Hepatocyte (in vitro differentiated cells): Measurements from ENCODE around the gene STX11. TPM values are rescaled to one million over a fixed set of nuclear protein-coding genes. Genes with fewer than 3 reads are reported as not detected.

Experiments
- DNase-seq: peaks from one replicate; pipeline ENCODE4 v3.0.0-alpha.2; 2016; ENCODE audit warnings: low spot score
- H2AFZ ChIP-seq: fragments of 200-600 bp; sonication (generic); 2 replicates; pipeline ENCODE4 v1.6.0; 2016; ENCODE audit warnings: antibody characterized with exemption, mild to moderate bottlenecking
- H3K27ac ChIP-seq: fragments of 200-600 bp; sonication (generic); 2 replicates; pipeline ENCODE4 v1.5.1; 2016; ENCODE audit warnings: mild to moderate bottlenecking
- H3K27me3 ChIP-seq: fragments of 200-600 bp; sonication (generic); 2 replicates; pipeline ENCODE4 v1.6.1; 2016
- H3K36me3 ChIP-seq: fragments of 200-600 bp; sonication (generic); replicated peaks from 2 replicates; pipeline ENCODE4 v1.5.1; 2016; ENCODE audit warnings: low read depth; ENCODE audit not compliant: insufficient read depth
- H3K4me1 ChIP-seq: fragments of 200-600 bp; sonication (generic); 2 replicates; pipeline ENCODE4 v1.5.1; 2016; ENCODE audit warnings: mild to moderate bottlenecking, moderate library complexity; ENCODE audit not compliant: insufficient read depth
- H3K4me2 ChIP-seq: fragments of 200-600 bp; sonication (generic); 2 replicates; pipeline ENCODE4 v1.6.0; 2016
- H3K4me3 ChIP-seq: fragments of 200-600 bp; sonication (generic); 2 replicates; pipeline ENCODE4 v1.5.1; 2016; ENCODE audit warnings: mild to moderate bottlenecking
- H3K79me2 ChIP-seq: fragments of 200-600 bp; sonication (generic); 2 replicates; pipeline ENCODE4 v1.6.0; 2017; ENCODE audit warnings: mild to moderate bottlenecking
- H3K9me2 ChIP-seq: fragments of 200-600 bp; sonication (generic); replicated peaks from 2 replicates; pipeline ENCODE4 v1.6.0; 2017; ENCODE audit warnings: mild to moderate bottlenecking; ENCODE audit not compliant: insufficient read depth
- H3K9me3 ChIP-seq: fragments of 200-600 bp; sonication (generic); 2 replicates; pipeline ENCODE4 v1.5.1; 2016; ENCODE audit warnings: low read depth, mild to moderate bottlenecking
- H4K20me1 ChIP-seq: fragments of 200-600 bp; sonication (generic); 2 replicates; pipeline ENCODE4 v1.6.0; 2016; ENCODE audit warnings: mild to moderate bottlenecking; ENCODE audit not compliant: insufficient read depth, poor library complexity, severe bottlenecking
- CTCF ChIP-seq: fragments of 200-600 bp; sonication (generic); IDR thresholded peaks from 2 replicates; pipeline ENCODE4 v1.5.1; 2016; ENCODE audit warnings: antibody characterized with exemption, mild to moderate bottlenecking; ENCODE audit not compliant: poor library complexity
- EZH2 ChIP-seq: fragments of 200-600 bp; sonication (generic); IDR thresholded peaks from 2 replicates; pipeline ENCODE4 v1.6.1; 2016; ENCODE audit warnings: antibody characterized with exemption, mild to moderate bottlenecking, borderline replicate concordance
- EZH2phosphoT487 ChIP-seq: fragments of 200-600 bp; sonication (generic); IDR thresholded peaks from one replicate; pipeline ENCODE4 v1.6.1; 2018; ENCODE audit warnings: antibody characterized with exemption, mild to moderate bottlenecking, low read depth, moderate library complexity; ENCODE audit not compliant: unreplicated experiment, severe bottlenecking
- WGBS: methylation state at CpG from one replicate; pipeline ENCODE4 v1.1.6; 2016; ENCODE audit warnings: low lambda C conversion rate; ENCODE audit errors: missing lambda C conversion rate; 5-methylcytosine and 5-hydroxymethylcytosine counted together
- polyA plus RNA-seq: library from polyadenylated mRNA; unstranded; fragments of >200 nt; fragmentation: Nextera tagmentation; extraction: Ambion mirVana; gene quantifications from 2 replicates; pipeline ENCODE4 v1.2.1, GENCODE V29; 2016
- total RNA-seq: library from RNA; depleted of rRNA; stranded (reverse); fragments of >200 nt; gene quantifications from 2 replicates; pipeline ENCODE4 v1.2.3, GENCODE V29; 2014

STX11 gene
- total and polyA plus RNA-seq, 2 experiments from 2014 or later: 0.27 to 0.48 TPM

- H3K27ac ChIP-seq: no peak overlapping the region
- H3K36me3 ChIP-seq: no peaks in the 10 kb centered on the region
- no peaks in the 10 kb centered on the region for H3K9me2 ChIP-seq
- H3K4me2 ChIP-seq: no peak overlapping the region
- H3K79me2 ChIP-seq: no peaks in the 10 kb centered on the region
- DNase-seq: no peak
- no peaks in the 10 kb centered on the region for H4K20me1 ChIP-seq
- H3K4me3 ChIP-seq: no peak overlapping the region
- no peak overlapping the region for H2AFZ ChIP-seq
- H3K9me3 ChIP-seq: no peaks in the 10 kb centered on the region
- H3K27me3 ChIP-seq: no peaks in the 10 kb centered on the region
- H3K4me1 ChIP-seq: no peaks in the 10 kb centered on the region
- TF ChIP-seq EZH2: no peak
- no peak for TF ChIP-seq EZH2phosphoT487
- WGBS: 88% methylated on average over 5 of the region's 5 CpGs
Measured at GRCh38 chr6:144174006-144174405, 23.7 kb downstream of the STX11 start.

GRCh38 chr6:144176043-144176442 lies 25.7 kb downstream of the STX11 start:
- H3K9me3 ChIP-seq: no peaks in the 10 kb centered on the region
- no peak for TF ChIP-seq EZH2
- TF ChIP-seq CTCF: no peak
- no peak for TF ChIP-seq EZH2phosphoT487
- WGBS: 79% methylated on average over 5 of the region's 5 CpGs

GRCh38 chr6:144177726-144178125 lies 27.4 kb downstream of the STX11 start:
- H3K27me3 ChIP-seq: no peaks in the 10 kb centered on the region
- no peaks in the 10 kb centered on the region for H4K20me1 ChIP-seq
- no peak overlapping the region for H3K27ac ChIP-seq
- H3K4me1 ChIP-seq: no peaks in the 10 kb centered on the region
- no peak overlapping the region for H2AFZ ChIP-seq
- H3K4me2 ChIP-seq: no peak overlapping the region
- H3K9me3 ChIP-seq: no peaks in the 10 kb centered on the region
- no peaks in the 10 kb centered on the region for H3K36me3 ChIP-seq
- H3K79me2 ChIP-seq: no peaks in the 10 kb centered on the region
- no peak for DNase-seq
- WGBS: 88% methylated on average over 3 of the region's 3 CpGs
- no peaks in the 10 kb centered on the region for H3K9me2 ChIP-seq
- H3K4me3 ChIP-seq: no peak overlapping the region
- TF ChIP-seq EZH2phosphoT487: no peak
- no peak for TF ChIP-seq EZH2
- TF ChIP-seq CTCF: no peak

More at GRCh38 chr6:144176043-144176442, 25.7 kb downstream of the STX11 start:
- H3K79me2 ChIP-seq: no peaks in the 10 kb centered on the region
- no peak overlapping the region for H3K4me2 ChIP-seq
- no peak overlapping the region for H3K4me3 ChIP-seq
- H4K20me1 ChIP-seq: no peaks in the 10 kb centered on the region
- H3K27me3 ChIP-seq: no peaks in the 10 kb centered on the region
- H2AFZ ChIP-seq: no peak overlapping the region
- H3K36me3 ChIP-seq: no peaks in the 10 kb centered on the region
- DNase-seq: no peak
- H3K9me2 ChIP-seq: no peaks in the 10 kb centered on the region
- no peaks in the 10 kb centered on the region for H3K4me1 ChIP-seq
- no peak overlapping the region for H3K27ac ChIP-seq

- H3K27ac ChIP-seq: no peak overlapping the region
- H2AFZ ChIP-seq: no peak overlapping the region
- no peaks in the 10 kb centered on the region for H4K20me1 ChIP-seq
- H3K27me3 ChIP-seq: no peaks in the 10 kb centered on the region
- WGBS: 92% methylated on average over 3 of the region's 3 CpGs
- H3K9me2 ChIP-seq: no peaks in the 10 kb centered on the region
- TF ChIP-seq EZH2: no peak
- no peak for TF ChIP-seq EZH2phosphoT487
- no peak for TF ChIP-seq CTCF
- H3K79me2 ChIP-seq: no peaks in the 10 kb centered on the region
- H3K4me3 ChIP-seq: no peak overlapping the region
- DNase-seq: no peak
- no peaks in the 10 kb centered on the region for H3K36me3 ChIP-seq
- no peak overlapping the region for H3K4me2 ChIP-seq
- H3K4me1 ChIP-seq: no peaks in the 10 kb centered on the region
- no peaks in the 10 kb centered on the region for H3K9me3 ChIP-seq
Measured at GRCh38 chr6:144178323-144178722, 28.0 kb downstream of the STX11 start.
